NT2/D1 (cell line): Measurements from ENCODE around the gene B3GAT2.

Experiments
- DNase-seq: peaks from one replicate; pipeline ENCODE4 v3.0.0-alpha.2; 2011; ENCODE audit warnings: low read depth, low spot score
- H3K27me3 ChIP-seq: 2 replicates; pipeline ENCODE4 v1.6.0; 2011; ENCODE audit warnings: mild to moderate bottlenecking; ENCODE audit not compliant: insufficient read length, insufficient read depth
- H3K36me3 ChIP-seq: 2 replicates; pipeline ENCODE4 v1.6.1; 2011; ENCODE audit warnings: mild to moderate bottlenecking, low read length, mixed read lengths; ENCODE audit not compliant: insufficient read depth, insufficient read length
- H3K4me1 ChIP-seq: 2 replicates; pipeline ENCODE4 v1.5.1; 2011; ENCODE audit not compliant: insufficient read depth, insufficient read length
- H3K4me3 ChIP-seq: 2 replicates; pipeline ENCODE4 v1.5.1; 2011; ENCODE audit warnings: low read depth; ENCODE audit not compliant: insufficient read length
- H3K9ac ChIP-seq: 2 replicates; pipeline ENCODE4 v1.6.0; 2011; ENCODE audit warnings: low read depth; ENCODE audit not compliant: insufficient read length
- H3K9me3 ChIP-seq: 2 replicates; pipeline ENCODE4 v1.5.1; 2011; ENCODE audit warnings: mild to moderate bottlenecking, low read length; ENCODE audit not compliant: insufficient read depth
- SUZ12 ChIP-seq: IDR thresholded peaks from 2 replicates; pipeline ENCODE4 v1.6.1; 2011; ENCODE audit not compliant: insufficient read length, insufficient read depth; ENCODE audit errors: extremely low read depth
- YY1 ChIP-seq: IDR thresholded peaks from 2 replicates; pipeline ENCODE4 v1.6.1; 2011; ENCODE audit not compliant: insufficient read length, insufficient read depth
- ZNF274 ChIP-seq: IDR thresholded peaks from 2 replicates; pipeline ENCODE4 v1.6.1; 2011; ENCODE audit warnings: mild to moderate bottlenecking, low read depth, low read length

Gene B3GAT2

DNA sequence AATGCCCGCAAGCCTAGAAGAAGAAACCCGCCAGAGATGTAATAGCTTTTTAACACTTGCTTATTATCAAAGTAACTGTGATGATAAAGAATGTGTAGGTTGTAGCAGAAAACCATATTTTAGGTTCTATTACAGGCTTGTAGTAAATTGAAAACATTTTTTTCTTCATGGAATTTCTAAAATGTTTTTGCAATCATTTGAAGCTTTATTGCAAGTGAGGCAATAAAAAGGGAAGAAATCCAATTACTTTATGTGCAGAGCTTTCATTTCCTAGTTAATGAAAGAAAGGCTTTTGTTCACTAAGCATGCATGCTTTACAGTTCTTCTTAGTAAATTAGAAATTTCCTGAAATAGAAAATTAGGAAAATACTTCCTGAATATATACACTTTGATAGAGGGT is 135.1 kb downstream of the B3GAT2 start:
- TF ChIP-seq SUZ12: no peak
- TF ChIP-seq YY1: no peak
- no peak for TF ChIP-seq ZNF274
- Histone ChIP-seq H3K36me3 (no peaks in the 10 kb centered on the region), H3K9ac (no peak overlapping the region)

DNA sequence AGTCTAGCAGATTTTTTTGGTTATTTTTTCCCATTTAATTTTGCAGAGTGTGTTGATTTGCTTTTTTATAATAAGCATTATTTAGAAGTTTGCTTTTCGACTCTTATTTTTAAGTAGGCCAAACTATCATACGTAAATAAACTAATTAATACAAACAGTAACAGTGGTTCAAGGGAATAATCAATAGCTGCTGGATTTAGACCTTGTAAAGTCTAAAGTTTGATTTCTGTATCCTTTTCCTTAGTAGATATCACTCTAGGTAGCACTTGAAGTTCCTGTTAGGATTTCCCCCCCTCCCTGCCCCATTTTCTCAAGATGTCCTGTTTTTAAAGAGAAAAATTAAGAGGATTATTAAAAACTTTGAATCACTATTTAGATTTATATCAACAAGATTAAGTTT is 136.1 kb downstream of the B3GAT2 start:
- H3K36me3 ChIP-seq: no peaks in the 10 kb centered on the region
- no peaks in the 10 kb centered on the region for H3K9me3 ChIP-seq
- no peak overlapping the region for H3K9ac ChIP-seq
- no peaks in the 10 kb centered on the region for H3K4me1 ChIP-seq
- TF ChIP-seq YY1 (no peak), ZNF274 (no peak), SUZ12 (no peak)
- no peak overlapping the region for H3K4me3 ChIP-seq
- DNase-seq: no peak
- no peaks in the 10 kb centered on the region for H3K27me3 ChIP-seq

More for the DNA sequence above, 135.1 kb downstream of the B3GAT2 start:
- no peak for DNase-seq
- Histone ChIP-seq H3K9me3 (no peaks in the 10 kb centered on the region), H3K4me1 (no peaks in the 10 kb centered on the region), H3K4me3 (no peak overlapping the region), H3K27me3 (no peaks in the 10 kb centered on the region)

DNA sequence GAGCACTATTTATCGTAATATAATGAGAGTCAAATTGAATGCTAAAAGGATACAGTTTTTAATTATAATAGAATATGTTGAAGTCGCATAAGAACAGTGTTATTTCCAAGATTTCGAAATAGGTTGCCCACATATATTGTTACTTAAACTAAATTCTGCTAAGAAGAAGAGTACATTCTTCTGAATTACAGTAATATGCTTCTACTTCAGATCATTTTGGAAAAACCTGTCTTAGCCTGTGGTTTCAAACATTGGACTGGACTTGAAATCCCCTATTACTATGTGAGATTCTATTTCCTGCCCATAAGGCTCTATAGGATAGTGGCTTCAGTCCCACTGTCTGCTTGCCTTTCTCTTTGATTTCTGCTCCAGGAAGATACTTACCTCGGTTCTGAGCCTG is 137.2 kb downstream of the B3GAT2 start:
- no peak overlapping the region for H3K9ac ChIP-seq
- H3K36me3 ChIP-seq: no peaks in the 10 kb centered on the region
- no peak for DNase-seq
- no peaks in the 10 kb centered on the region for H3K9me3 ChIP-seq
- H3K4me1 ChIP-seq: no peaks in the 10 kb centered on the region
- no peak for TF ChIP-seq ZNF274
- TF ChIP-seq SUZ12: no peak
- TF ChIP-seq YY1: no peak
- no peak overlapping the region for H3K4me3 ChIP-seq
- H3K27me3 ChIP-seq: no peaks in the 10 kb centered on the region

DNA sequence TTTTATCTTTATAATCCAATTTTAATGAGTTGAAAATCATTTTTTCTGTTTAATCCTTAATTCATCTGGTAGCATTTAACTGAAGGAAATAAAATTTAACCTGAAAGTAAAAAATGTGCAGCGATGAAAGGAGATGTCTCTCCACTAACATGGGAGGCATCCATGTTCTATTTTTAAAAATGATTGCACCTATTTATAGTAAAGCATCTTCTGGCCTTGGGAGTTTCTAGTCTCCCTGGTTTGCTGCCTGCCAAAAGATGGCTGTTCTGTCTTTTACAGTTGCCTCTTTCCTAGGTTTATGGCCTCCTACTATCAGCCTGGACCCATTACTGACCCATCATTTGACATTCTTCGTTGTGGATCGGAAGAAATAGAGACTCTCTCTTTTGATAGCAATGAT is 143.0 kb downstream of the B3GAT2 start:
- Histone ChIP-seq H3K36me3 (no peaks in the 10 kb centered on the region), H3K9ac (no peak overlapping the region), H3K9me3 (no peaks in the 10 kb centered on the region), H3K4me1 (no peaks in the 10 kb centered on the region), H3K4me3 (no peak overlapping the region), H3K27me3 (no peaks in the 10 kb centered on the region)
- TF ChIP-seq ZNF274: no peak
- no peak for TF ChIP-seq SUZ12
- no peak for DNase-seq

DNA sequence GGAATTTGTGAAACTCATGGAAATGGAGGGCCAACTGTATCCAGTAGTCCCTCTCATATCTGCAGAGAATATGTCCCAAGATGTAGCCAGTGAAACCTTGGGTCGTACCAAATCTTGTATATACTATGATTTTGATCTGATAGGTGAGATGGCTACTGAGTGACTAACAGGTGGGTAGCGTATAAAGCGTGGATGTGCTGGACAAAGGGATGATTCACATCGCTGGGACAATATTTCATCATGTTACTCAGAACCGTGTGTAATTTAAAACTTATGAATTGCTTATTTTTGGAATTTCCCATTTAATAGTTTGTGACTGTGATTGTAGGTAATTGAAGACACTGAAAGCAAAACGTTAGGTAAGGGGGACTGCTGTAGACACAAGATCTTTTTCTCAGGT is 145.1 kb downstream of the B3GAT2 start:
- Histone ChIP-seq H3K27me3 (no peaks in the 10 kb centered on the region), H3K9me3 (no peaks in the 10 kb centered on the region), H3K4me3 (no peak overlapping the region), H3K9ac (no peak overlapping the region), H3K4me1 (no peaks in the 10 kb centered on the region), H3K36me3 (no peaks in the 10 kb centered on the region)
- DNase-seq: no peak
- no peak for TF ChIP-seq YY1
- TF ChIP-seq ZNF274: no peak
- TF ChIP-seq SUZ12: no peak
